ENCODE data around the gene PIGC.

PIGC gene

GRCh38 chr1:172487550-172487949, 43.7 kb upstream of the PIGC start:
- peaks cover 2% of the 10 kb centered on the region for H3K79me2 ChIP-seq (ENCODE audit: control insufficient read depth, insufficient read depth, low read length, poor library complexity)
- peak overlapping the region; percentile 14 for H2BK5ac ChIP-seq (ENCODE audit: low read depth, low read length, poor library complexity)

GRCh38 chr1:172486805-172487454, 43.1 kb upstream of the PIGC start:
- Histone ChIP-seq H2AK5ac (ENCODE audit: low read length) (peak overlapping the region; percentile 81), H4K8ac (ENCODE audit: low read depth, low read length) (peak overlapping the region; percentile 69), H3K9me3 (ENCODE audit: insufficient read depth, low read depth, low read length) (no peaks in the 10 kb centered on the region), H3K27ac (ENCODE audit: low read depth, low read length) (peak overlapping the region; percentile 68), H3K18ac (ENCODE audit: low read length) (peak overlapping the region; percentile 94), H2AFZ (ENCODE audit: insufficient read depth, low read length, poor library complexity) (no peak overlapping the region), H3K4me1 (ENCODE audit: control insufficient read depth in 1 of 2, insufficient read depth in 2 of 2, low read length in 2 of 2) (peaks cover 11 to 19% of the 10 kb centered on the region in 2 experiments), H2BK12ac (ENCODE audit: low read length) (peak overlapping the region; percentile 100), H4K91ac (ENCODE audit: low read depth, low read length) (peak overlapping the region; percentile 92), H4K12ac (ENCODE audit: low read depth, low read length) (peak overlapping the region; percentile 71), H3K9ac (ENCODE audit: low read length) (no peak overlapping the region), H3K4me3 (ENCODE audit: low read depth, low read length) (no peak overlapping the region), H3K79me2 (ENCODE audit: control insufficient read depth, insufficient read depth, low read length, poor library complexity) (peaks cover 2% of the 10 kb centered on the region), H3K79me1 (ENCODE audit: low read length) (peaks cover 29% of the 10 kb centered on the region), H2BK120ac (ENCODE audit: insufficient read depth, low read length, poor library complexity) (peak overlapping the region; percentile 94), H3K4me2 (ENCODE audit: low read length) (no peak overlapping the region), H2BK5ac (ENCODE audit: low read depth, low read length, poor library complexity) (peak overlapping the region; percentile 78), H3K4ac (ENCODE audit: low read depth, low read length) (peak overlapping the region; percentile 75), H3K23ac (ENCODE audit: low read length) (no peak overlapping the region), H3K27me3 (ENCODE audit: insufficient read depth, low read length) (no peaks in the 10 kb centered on the region), H3K14ac (ENCODE audit: low read length) (peak overlapping the region; percentile 90), H3K36me3 (ENCODE audit: control insufficient read depth in 1 of 2, insufficient read depth in 2 of 2, low read length in 2 of 2) (no peaks in the 10 kb centered on the region)
- DNase-seq = no peak
- no CpG with 5 or more reads among the region's 3 CpGs for WGBS (ENCODE audit: extremely low coverage, insufficient coverage, insufficient read length)

More at GRCh38 chr1:172487550-172487949, 43.7 kb upstream of the PIGC start:
- Histone ChIP-seq H3K36me3 (ENCODE audit: control insufficient read depth in 1 of 2, insufficient read depth in 2 of 2, low read length in 2 of 2) (no peaks in the 10 kb centered on the region), H3K4me3 (ENCODE audit: low read depth, low read length) (no peak overlapping the region), H4K8ac (ENCODE audit: low read depth, low read length) (no peak overlapping the region), H3K27ac (ENCODE audit: low read depth, low read length) (peak overlapping the region; percentile 2), H3K9me3 (ENCODE audit: insufficient read depth, low read depth, low read length) (no peaks in the 10 kb centered on the region), H3K18ac (ENCODE audit: low read length) (no peak overlapping the region), H3K9ac (ENCODE audit: low read length) (no peak overlapping the region), H2BK12ac (ENCODE audit: low read length) (peak overlapping the region; percentile 37), H3K23ac (ENCODE audit: low read length) (no peak overlapping the region), H3K4ac (ENCODE audit: low read depth, low read length) (no peak overlapping the region), H2BK120ac (ENCODE audit: insufficient read depth, low read length, poor library complexity) (peak overlapping the region; percentile 26), H2AK5ac (ENCODE audit: low read length) (no peak overlapping the region), H3K79me1 (ENCODE audit: low read length) (peaks cover 26% of the 10 kb centered on the region), H3K4me2 (ENCODE audit: low read length) (no peak overlapping the region), H4K91ac (ENCODE audit: low read depth, low read length) (no peak overlapping the region), H4K12ac (ENCODE audit: low read depth, low read length) (no peak overlapping the region), H2AFZ (ENCODE audit: insufficient read depth, low read length, poor library complexity) (no peak overlapping the region), H3K4me1 (ENCODE audit: control insufficient read depth in 1 of 2, insufficient read depth in 2 of 2, low read length in 2 of 2) (peaks cover 10 to 16% of the 10 kb centered on the region in 2 experiments), H3K14ac (ENCODE audit: low read length) (no peak overlapping the region), H3K27me3 (ENCODE audit: insufficient read depth, low read length) (no peaks in the 10 kb centered on the region)
- DNase-seq = no peak
- no CpG with 5 or more reads among the region's 4 CpGs for WGBS (ENCODE audit: extremely low coverage, insufficient coverage, insufficient read length)

GRCh38 chr1:172485626-172486025, 41.8 kb upstream of the PIGC start:
- H3K4ac ChIP-seq (ENCODE audit: low read depth, low read length) = peak overlapping the region; percentile 85
- peak overlapping the region; percentile 97 for H3K18ac ChIP-seq (ENCODE audit: low read length)
- no CpG with 5 or more reads among the region's 5 CpGs for WGBS (ENCODE audit: extremely low coverage, insufficient coverage, insufficient read length)
- no peak overlapping the region for H3K27ac ChIP-seq (ENCODE audit: low read depth, low read length)
- H2AK5ac ChIP-seq (ENCODE audit: low read length) = peak overlapping the region; percentile 95
- H3K4me3 ChIP-seq (ENCODE audit: low read depth, low read length) = no peak overlapping the region
- no peak overlapping the region for H3K4me2 ChIP-seq (ENCODE audit: low read length)
- H3K4me1 ChIP-seq (ENCODE audit: control insufficient read depth in 1 of 2, insufficient read depth in 2 of 2, low read length in 2 of 2) = peaks cover 11 to 21% of the 10 kb centered on the region in 2 experiments
- no peak overlapping the region for H3K23ac ChIP-seq (ENCODE audit: low read length)
- H2BK5ac ChIP-seq (ENCODE audit: low read depth, low read length, poor library complexity) = peak overlapping the region; percentile 85
- H3K79me1 ChIP-seq (ENCODE audit: low read length) = peaks cover 33% of the 10 kb centered on the region
- peak overlapping the region; percentile 92 for H2BK120ac ChIP-seq (ENCODE audit: insufficient read depth, low read length, poor library complexity)
- no peak overlapping the region for H3K9ac ChIP-seq (ENCODE audit: low read length)
- peak; percentile 92 to 99 for DNase-seq
- H3K9me3 ChIP-seq (ENCODE audit: insufficient read depth, low read depth, low read length) = no peaks in the 10 kb centered on the region
- peak overlapping the region; percentile 91 for H4K91ac ChIP-seq (ENCODE audit: low read depth, low read length)
- peaks cover 2% of the 10 kb centered on the region for H3K79me2 ChIP-seq (ENCODE audit: control insufficient read depth, insufficient read depth, low read length, poor library complexity)
- no peaks in the 10 kb centered on the region for H3K27me3 ChIP-seq (ENCODE audit: insufficient read depth, low read length)
- H4K8ac ChIP-seq (ENCODE audit: low read depth, low read length) = peak overlapping the region; percentile 81
- H3K14ac ChIP-seq (ENCODE audit: low read length) = no peak overlapping the region
- H2AFZ ChIP-seq (ENCODE audit: insufficient read depth, low read length, poor library complexity) = no peak overlapping the region
- peak overlapping the region; percentile 100 for H2BK12ac ChIP-seq (ENCODE audit: low read length)
- H3K36me3 ChIP-seq (ENCODE audit: control insufficient read depth in 1 of 2, insufficient read depth in 2 of 2, low read length in 2 of 2) = no peaks in the 10 kb centered on the region
- no peak overlapping the region for H4K12ac ChIP-seq (ENCODE audit: low read depth, low read length)

DNA sequence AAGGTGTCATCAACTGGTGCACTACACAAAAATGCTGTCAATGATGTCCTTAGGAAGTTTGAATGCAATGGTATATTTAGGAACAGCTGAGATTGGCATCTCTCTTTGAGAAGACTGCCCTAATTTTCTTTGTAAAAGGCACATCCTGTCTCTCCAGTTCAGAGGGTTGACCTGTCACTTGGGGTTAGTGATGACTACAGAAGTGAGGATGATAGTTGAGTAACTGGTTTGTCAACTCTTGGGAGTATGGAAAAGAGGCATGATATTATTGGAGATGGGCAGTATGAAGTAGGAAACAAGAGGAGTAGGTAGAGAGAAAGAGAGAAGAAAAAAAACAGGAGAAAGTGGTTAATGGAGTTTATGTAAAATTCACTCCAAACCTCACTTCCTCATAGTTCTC, 40.4 kb upstream of the PIGC start:
- Histone ChIP-seq H2AFZ (ENCODE audit: insufficient read depth, low read length, poor library complexity) (no peak overlapping the region), H3K36me3 (ENCODE audit: control insufficient read depth in 1 of 2, insufficient read depth in 2 of 2, low read length in 2 of 2) (no peaks in the 10 kb centered on the region), H3K4me1 (ENCODE audit: control insufficient read depth in 1 of 2, insufficient read depth in 2 of 2, low read length in 2 of 2) (peaks cover 13 to 28% of the 10 kb centered on the region in 2 experiments), H3K4me2 (ENCODE audit: low read length) (no peak overlapping the region), H4K12ac (ENCODE audit: low read depth, low read length) (no peak overlapping the region), H2BK5ac (ENCODE audit: low read depth, low read length, poor library complexity) (no peak overlapping the region), H4K91ac (ENCODE audit: low read depth, low read length) (no peak overlapping the region), H3K79me1 (ENCODE audit: low read length) (peaks cover 37% of the 10 kb centered on the region), H2BK120ac (ENCODE audit: insufficient read depth, low read length, poor library complexity) (no peak overlapping the region), H3K23ac (ENCODE audit: low read length) (no peak overlapping the region), H3K9ac (ENCODE audit: low read length) (no peak overlapping the region), H3K79me2 (ENCODE audit: control insufficient read depth, insufficient read depth, low read length, poor library complexity) (peaks cover 4% of the 10 kb centered on the region), H2BK12ac (ENCODE audit: low read length) (no peak overlapping the region), H3K27me3 (ENCODE audit: insufficient read depth, low read length) (no peaks in the 10 kb centered on the region), H2AK5ac (ENCODE audit: low read length) (no peak overlapping the region), H3K4ac (ENCODE audit: low read depth, low read length) (no peak overlapping the region), H3K14ac (ENCODE audit: low read length) (no peak overlapping the region), H3K4me3 (ENCODE audit: low read depth, low read length) (no peak overlapping the region), H4K8ac (ENCODE audit: low read depth, low read length) (no peak overlapping the region), H3K9me3 (ENCODE audit: insufficient read depth, low read depth, low read length) (no peaks in the 10 kb centered on the region), H3K27ac (ENCODE audit: low read depth, low read length) (peak overlapping the region; percentile 93), H3K18ac (ENCODE audit: low read length) (no peak overlapping the region)
- DNase-seq = peak in 1 of 2 donors; percentile 87
